GM19438 (cell line): ENCODE results near the gene CEACAM7.

Experiments
- ATAC-seq: cut with Tn5 transposase; IDR thresholded peaks from one replicate; pipeline ENCODE4 v1.9.1; 2021; ENCODE audit warnings: low read depth; ENCODE audit not compliant: unreplicated experiment

The CEACAM7 gene

GRCh38 chr19:41701401-41702075 lies 13.5 kb upstream of the CEACAM7 start:
- ATAC-seq = no peak

DNA sequence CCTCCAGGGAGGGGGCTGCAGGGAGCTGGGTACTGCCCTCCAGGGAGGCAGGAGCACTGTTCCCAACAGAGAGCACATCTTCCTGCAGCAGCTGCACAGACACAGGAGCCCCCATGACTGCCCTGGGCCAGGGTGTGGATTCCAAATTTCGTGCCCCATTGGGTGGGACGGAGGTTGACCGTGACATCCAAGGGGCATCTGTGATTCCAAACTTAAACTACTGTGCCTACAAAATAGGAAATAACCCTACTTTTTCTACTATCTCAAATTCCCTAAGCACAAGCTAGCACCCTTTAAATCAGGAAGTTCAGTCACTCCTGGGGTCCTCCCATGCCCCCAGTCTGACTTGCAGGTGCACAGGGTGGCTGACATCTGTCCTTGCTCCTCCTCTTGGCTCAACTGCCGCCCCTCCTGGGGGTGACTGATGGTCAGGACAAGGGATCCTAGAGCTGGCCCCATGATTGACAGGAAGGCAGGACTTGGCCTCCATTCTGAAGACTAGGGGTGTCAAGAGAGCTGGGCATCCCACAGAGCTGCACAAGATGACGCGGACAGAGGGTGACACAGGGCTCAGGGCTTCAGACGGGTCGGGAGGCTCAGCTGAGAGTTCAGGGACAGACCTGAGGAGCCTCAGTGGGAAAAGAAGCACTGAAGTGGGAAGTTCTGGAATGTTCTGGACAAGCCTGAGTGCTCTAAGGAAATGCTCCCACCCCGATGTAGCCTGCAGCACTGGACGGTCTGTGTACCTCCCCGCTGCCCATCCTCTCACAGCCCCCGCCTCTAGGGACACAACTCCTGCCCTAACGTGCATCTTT lies 12.5 kb upstream of the CEACAM7 start:
- ATAC-seq = no peak

- ATAC-seq = no peak
Observed at GRCh38 chr19:41699968-41700323, 11.9 kb upstream of the CEACAM7 start.

GRCh38 chr19:41699231-41699967 lies 11.3 kb upstream of the CEACAM7 start:
- no peak for ATAC-seq

DNA sequence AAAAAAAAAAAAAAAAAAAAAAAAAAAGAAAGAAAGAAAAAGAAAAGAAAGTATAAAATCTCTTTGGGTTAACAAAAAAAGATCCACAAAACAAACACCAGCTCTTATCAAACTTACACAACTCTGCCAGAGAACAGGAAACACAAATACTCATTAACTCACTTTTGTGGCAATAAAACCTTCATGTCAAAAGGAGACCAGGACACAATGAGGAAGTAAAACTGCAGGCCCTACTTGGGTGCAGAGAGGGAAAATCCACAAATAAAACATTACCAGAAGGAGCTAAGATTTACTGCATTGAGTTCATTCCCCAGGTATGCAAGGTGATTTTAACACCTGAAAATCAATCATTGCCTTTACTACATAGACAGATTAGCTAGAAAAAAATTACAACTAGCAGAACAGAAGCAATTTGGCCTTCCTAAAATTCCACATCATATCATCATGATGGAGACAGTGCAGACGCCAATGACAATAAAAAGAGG lies 10.7 kb upstream of the CEACAM7 start:
- ATAC-seq = no peak

- ATAC-seq = no peak
Observed at GRCh38 chr19:41697198-41697855, 9.3 kb upstream of the CEACAM7 start.

DNA sequence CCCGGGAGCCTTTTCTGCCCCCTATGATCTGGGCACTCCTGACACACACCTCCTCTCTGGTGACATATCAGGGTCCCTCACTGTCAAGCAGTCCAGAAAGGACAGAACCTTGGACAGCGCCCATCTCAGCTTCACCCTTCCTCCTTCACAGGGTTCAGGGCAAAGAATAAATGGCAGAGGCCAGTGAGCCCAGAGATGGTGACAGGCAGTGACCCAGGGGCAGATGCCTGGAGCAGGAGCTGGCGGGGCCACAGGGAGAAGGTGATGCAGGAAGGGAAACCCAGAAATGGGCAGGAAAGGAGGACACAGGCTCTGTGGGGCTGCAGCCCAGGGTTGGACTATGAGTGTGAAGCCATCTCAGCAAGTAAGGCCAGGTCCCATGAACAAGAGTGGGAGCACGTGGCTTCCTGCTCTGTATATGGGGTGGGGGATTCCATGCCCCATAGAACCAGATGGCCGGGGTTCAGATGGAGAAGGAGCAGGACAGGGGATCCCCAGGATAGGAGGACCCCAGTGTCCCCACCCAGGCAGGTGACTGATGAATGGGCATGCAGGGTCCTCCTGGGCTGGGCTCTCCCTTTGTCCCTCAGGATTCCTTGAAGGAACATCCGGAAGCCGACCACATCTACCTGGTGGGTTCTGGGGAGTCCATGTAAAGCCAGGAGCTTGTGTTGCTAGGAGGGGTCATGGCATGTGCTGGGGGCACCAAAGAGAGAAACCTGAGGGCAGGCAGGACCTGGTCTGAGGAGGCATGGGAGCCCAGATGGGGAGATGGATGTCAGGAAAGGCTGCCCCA lies 8.5 kb upstream of the CEACAM7 start:
- no peak for ATAC-seq

GRCh38 chr19:41695745-41696144 lies 7.7 kb upstream of the CEACAM7 start:
- ATAC-seq = no peak

DNA sequence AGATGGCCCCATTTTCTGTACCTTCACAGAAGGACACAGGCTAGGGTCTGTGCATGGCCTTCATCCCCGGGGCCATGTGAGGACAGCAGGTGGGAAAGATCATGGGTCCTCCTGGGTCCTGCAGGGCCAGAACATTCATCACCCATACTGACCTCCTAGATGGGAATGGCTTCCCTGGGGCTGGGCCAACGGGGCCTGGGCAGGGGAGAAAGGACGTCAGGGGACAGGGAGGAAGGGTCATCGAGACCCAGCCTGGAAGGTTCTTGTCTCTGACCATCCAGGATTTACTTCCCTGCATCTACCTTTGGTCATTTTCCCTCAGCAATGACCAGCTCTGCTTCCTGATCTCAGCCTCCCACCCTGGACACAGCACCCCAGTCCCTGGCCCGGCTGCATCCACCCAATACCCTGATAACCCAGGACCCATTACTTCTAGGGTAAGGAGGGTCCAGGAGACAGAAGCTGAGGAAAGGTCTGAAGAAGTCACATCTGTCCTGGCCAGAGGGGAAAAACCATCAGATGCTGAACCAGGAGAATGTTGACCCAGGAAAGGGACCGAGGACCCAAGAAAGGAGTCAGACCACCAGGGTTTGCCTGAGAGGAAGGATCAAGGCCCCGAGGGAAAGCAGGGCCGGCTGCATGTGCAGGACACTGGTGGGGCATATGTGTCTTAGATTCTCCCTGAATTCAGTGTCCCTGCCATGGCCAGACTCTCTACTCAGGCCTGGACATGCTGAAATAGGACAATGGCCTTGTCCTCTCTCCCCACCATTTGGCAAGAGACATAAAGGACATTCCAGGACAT lies 7.0 kb upstream of the CEACAM7 start:
- ATAC-seq = no peak

DNA sequence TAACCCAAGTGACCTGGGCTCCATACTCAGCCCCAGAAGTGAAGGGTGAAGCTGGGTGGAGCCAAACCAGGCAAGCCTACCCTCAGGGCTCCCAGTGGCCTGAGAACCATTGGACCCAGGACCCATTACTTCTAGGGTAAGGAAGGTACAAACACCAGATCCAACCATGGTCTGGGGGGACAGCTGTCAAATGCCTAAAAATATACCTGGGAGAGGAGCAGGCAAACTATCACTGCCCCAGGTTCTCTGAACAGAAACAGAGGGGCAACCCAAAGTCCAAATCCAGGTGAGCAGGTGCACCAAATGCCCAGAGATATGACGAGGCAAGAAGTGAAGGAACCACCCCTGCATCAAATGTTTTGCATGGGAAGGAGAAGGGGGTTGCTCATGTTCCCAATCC lies 6.1 kb upstream of the CEACAM7 start:
- no peak for ATAC-seq

DNA sequence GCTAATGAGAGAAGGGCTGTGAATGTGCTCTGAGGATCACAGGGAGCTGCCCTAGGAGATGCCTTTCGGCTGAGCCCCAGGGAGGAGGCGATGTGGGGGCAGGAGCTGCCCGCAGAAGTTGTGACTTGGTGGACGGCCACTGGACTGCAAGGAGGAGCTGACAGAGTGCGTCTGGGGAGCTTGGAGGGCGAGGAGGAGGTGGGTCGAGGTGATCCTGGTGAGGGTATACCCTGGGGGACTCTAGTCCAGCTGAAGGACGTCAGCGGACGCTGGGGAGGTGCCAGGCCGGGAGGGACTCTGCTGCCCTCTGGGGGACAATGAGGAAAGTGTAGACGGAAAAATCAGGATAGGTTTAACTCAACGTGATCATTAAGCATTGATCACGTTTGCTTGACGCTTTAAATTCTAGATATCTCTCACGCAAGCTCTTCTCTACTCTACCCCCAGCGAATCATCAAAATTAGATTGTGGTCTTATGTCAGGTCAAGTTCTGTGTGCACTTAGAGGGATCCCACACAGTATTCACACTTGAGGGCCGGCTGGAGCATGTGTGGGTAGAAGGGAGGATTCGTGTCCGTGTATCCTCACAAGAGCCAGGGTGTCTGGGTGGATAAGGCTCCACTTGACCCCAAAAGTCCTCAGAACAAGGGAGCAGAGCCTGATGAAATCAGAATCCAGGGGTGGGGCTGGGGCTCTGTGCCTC lies 3.3 kb upstream of the CEACAM7 start:
- ATAC-seq = no peak

DNA sequence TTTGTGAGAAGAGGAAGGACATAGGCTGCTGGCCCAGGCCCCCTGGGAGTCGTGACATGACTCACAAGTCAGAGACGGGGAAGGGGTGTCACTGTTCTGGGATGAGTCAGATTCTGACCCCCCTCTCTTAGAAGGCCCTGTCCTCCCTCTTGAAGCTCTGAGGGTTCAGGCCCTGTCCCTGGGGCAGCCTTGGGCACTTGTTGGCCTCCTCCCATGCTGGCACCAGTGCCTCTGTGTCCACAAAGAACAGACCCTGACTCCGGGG lies 2.7 kb upstream of the CEACAM7 start:
- ATAC-seq = no peak

DNA sequence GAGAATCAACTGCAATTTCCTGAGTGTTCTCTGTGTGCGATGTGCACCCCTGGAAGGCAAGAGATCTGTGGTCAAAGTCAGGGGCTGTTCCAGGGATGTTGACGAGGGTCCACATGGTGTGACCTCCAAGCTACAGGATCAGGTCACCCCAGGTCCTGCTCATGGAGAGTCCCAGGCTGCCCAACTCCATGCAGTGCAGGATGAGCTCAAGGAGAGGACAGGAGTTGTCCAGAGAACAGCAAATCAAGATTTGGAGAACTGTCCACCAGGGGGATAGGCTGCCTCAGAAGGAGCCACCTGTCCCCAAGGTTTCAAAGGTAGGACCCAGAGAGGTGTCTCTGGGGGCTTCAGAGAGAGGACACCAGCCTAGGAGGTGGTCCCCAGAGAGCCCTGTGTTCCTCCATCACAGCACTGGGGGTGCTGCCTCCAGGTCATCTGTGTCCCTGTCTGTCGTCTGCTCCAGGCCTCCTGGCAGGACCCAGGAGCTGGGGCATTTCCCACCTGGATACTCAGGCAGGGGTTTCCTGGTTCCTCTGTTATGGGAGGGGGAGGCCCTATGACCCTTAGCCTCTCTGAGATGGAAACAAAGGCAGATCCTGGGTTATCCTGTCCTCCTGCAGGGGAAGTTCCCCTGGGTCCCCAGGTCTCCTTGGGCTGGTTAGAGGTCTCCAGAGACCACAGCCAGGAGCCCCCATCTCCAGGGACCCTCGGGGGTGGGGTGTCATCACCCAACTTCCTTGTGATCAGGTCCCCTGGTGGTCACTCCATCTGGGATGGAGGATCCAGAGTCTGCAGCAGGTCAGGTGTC lies 2.1 kb upstream of the CEACAM7 start:
- ATAC-seq = no peak

DNA sequence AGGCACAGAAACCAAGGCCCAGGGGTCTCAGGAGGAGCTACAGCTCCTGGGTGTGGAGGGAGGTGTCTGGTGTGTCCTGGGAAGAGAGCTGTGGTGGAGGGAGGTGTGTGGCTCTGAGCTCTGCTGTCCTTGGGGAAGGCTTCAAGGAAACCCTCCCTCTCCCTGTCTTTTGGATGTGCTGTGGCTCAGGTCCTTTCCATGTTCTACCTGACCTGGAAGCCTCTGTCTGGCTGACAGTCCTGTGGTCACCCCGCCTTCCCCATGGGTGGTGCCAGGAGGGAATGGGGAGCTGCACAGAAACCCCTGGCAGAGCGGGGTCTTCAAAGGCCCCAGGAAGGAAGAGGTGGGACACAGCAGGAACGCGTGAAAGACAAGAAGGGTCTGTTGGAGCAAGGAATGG lies 617 bp upstream of the CEACAM7 start:
- no peak for ATAC-seq

GRCh38 chr19:41687419-41687818 lies 651 bp downstream of the CEACAM7 start:
- no peak for ATAC-seq

GRCh38 chr19:41682437-41682836 lies 5.6 kb downstream of the CEACAM7 start:
- no peak for ATAC-seq

DNA sequence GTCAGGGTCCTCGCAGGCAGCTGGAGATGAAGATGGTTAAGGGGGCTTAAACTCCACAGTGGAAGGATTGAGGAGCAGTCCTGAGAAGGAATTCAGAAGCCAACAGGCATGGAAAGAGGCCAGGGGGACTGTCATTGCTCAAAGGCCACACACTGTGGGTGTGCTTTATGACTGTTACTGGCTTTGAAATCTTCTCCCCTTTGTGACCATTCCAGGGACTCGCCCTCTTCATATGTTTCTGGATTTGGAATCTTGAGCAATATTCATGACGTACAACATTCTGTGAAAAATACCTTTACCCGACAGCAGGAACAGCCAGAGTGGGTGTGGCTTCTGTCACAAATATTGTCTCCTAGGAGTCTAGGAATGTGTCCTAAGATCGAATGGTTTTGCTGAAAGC lies 16.6 kb downstream of the CEACAM7 start:
- no peak for ATAC-seq

DNA sequence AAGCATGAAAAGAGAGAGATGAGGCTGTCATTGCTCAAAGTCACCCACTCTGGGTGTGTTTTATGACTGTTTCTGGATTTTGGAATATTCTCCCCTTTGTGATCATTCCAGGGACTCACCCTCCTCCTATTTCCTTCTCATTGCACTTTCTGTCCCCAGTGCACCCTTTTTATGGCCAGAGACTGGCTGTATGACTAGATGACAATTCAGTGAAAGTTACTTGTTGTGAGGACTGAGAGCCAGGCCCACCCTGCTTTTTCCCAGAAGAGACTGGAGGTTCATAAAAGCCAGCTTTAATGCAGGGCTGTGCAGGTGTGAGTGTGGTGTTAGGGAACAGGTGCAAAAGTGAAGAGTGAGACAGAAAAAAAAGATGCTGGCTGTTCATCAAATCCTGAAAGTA lies 17.3 kb downstream of the CEACAM7 start:
- ATAC-seq = no peak
